PC-9 (cell line): ENCODE data around the gene SLC25A42. TPM values are rescaled to one million over a fixed set of nuclear protein-coding genes. Genes with fewer than 3 reads are reported as not detected.
"Not testable (repeated sequence)": the region's sequence is repeated elsewhere in the genome, so short reads cannot be mapped to it uniquely, and the experiment has no call there.

Source experiments
- BruUV-seq: library from RNA; stranded (reverse); fragments of 400-500 nt; replicated peaks from 2 replicates; lab custom pipeline; 2021; lab: Mats Ljungman, UMichigan
- CTCF ChIA-PET: fragments of 300-600 bp; sonication (Branson Sonifier 250); formaldehyde crosslinking; loops from one replicate; lab custom pipeline; 2022; ENCODE audit warnings: antibody characterized with exemption; lab: Charles Lee
- POLR2A ChIA-PET: fragments of 300-600 bp; sonication (Branson Sonifier 250); formaldehyde crosslinking; loops from one replicate; lab custom pipeline; 2022; ENCODE audit warnings: antibody characterized with exemption; ENCODE audit not compliant: unreplicated experiment; lab: Charles Lee
- DNase-seq, 2 experiments: peaks; one replicate each; pipeline versions ENCODE4 v3.0.0 to v3.0.0-alpha.2; 2015 to 2022; ENCODE audit warnings: mixed read lengths in 1 of 2
- H2AFZ ChIP-seq: fragments of 200-600 bp; sonication (generic); 2 replicates; pipeline ENCODE4 v1.8.1; 2017; ENCODE audit warnings: antibody characterized with exemption
- H3F3A ChIP-seq: fragments of 200-600 bp; sonication (generic); 2 replicates; pipeline ENCODE4 v1.8.1; 2017; ENCODE audit warnings: antibody characterized with exemption, mild to moderate bottlenecking, low read depth; ENCODE audit not compliant: insufficient read depth
- H3K27ac ChIP-seq: fragments of 200-600 bp; sonication (generic); 2 replicates; pipeline ENCODE4 v1.6.1; 2016; ENCODE audit warnings: mixed run types
- H3K27me3 ChIP-seq: fragments of 200-600 bp; sonication (generic); 2 replicates; pipeline ENCODE4 v1.6.1; 2016; ENCODE audit warnings: low read depth, mixed run types; ENCODE audit not compliant: insufficient read depth
- H3K36me3 ChIP-seq: fragments of 200-600 bp; sonication (generic); 2 replicates; pipeline ENCODE4 v1.6.1; 2016; ENCODE audit warnings: low read depth, mixed run types
- H3K4me1 ChIP-seq: fragments of 200-600 bp; sonication (generic); replicated peaks from 2 replicates; pipeline ENCODE4 v1.6.1; 2016; ENCODE audit warnings: mixed run types; ENCODE audit not compliant: insufficient read depth
- H3K4me2 ChIP-seq: fragments of 200-600 bp; sonication (generic); 2 replicates; pipeline ENCODE4 v1.6.1; 2017; ENCODE audit warnings: mixed run types
- H3K4me3 ChIP-seq: fragments of 200-600 bp; sonication (generic); 2 replicates; pipeline ENCODE4 v1.6.1; 2016; ENCODE audit warnings: mixed run types
- H3K79me2 ChIP-seq: fragments of 200-600 bp; sonication (generic); 2 replicates; pipeline ENCODE4 v1.6.1; 2017; ENCODE audit warnings: low read depth, mixed run types
- H3K9me2 ChIP-seq: fragments of 200-600 bp; sonication (generic); 2 replicates; pipeline ENCODE4 v1.8.1; 2017; ENCODE audit warnings: mild to moderate bottlenecking; ENCODE audit not compliant: insufficient read depth
- H3K9me3 ChIP-seq: fragments of 200-600 bp; sonication (generic); 2 replicates; pipeline ENCODE4 v1.8.1; 2016; ENCODE audit warnings: low read depth; ENCODE audit not compliant: insufficient read depth
- H4K20me1 ChIP-seq: fragments of 200-600 bp; sonication (generic); 2 replicates; pipeline ENCODE4 v1.8.1; 2017; ENCODE audit not compliant: insufficient read depth
- CTCF ChIP-seq: fragments of 200-600 bp; sonication (generic); conservative IDR thresholded peaks from 2 replicates; pipeline ENCODE4 v1.6.1; 2017; ENCODE audit warnings: mixed run types, antibody characterized with exemption, mild to moderate bottlenecking, moderate library complexity
- EZH2 ChIP-seq: fragments of 200-600 bp; sonication (generic); IDR thresholded peaks from 2 replicates; pipeline ENCODE4 v1.8.0; 2017; ENCODE audit warnings: antibody characterized with exemption, low read depth
- intact Hi-C: fragments of 100-400 bp; cut with micrococcal nuclease; formaldehyde crosslinking; loops from one replicate; pipeline ENCODE4 v1.10.0; 2022; ENCODE audit not compliant: unreplicated experiment
- total RNA-seq: library from RNA; stranded (reverse); gene quantifications from 2 replicates; pipeline ENCODE4 v1.2.3, GENCODE V29; 2021

Gene SLC25A42
- total RNA-seq, 1 experiment from 2014 or later: 6.9 TPM

- TF ChIP-seq CTCF: peak; percentile 99
- no peak for TF ChIP-seq EZH2
- no peaks in the 10 kb centered on the region for H3K9me2 ChIP-seq
- CTCF ChIA-PET: interaction anchor here (1.3 kb wide), 1 partner anchor 345 kb away, joined by 23 read pairs; no protein-coding TSS in a partner anchor
- H3K4me3 ChIP-seq: no peak overlapping the region
- H3K36me3 ChIP-seq: no peaks in the 10 kb centered on the region
- BruUV-seq: no TSS peak
- no peaks in the 10 kb centered on the region for H3K9me3 ChIP-seq
- no peak overlapping the region for H3K4me2 ChIP-seq
- intact Hi-C loops: loop anchor here (1.0 kb wide), 1 partner anchor 343 kb away; no protein-coding TSS in a partner anchor
- H3K4me1 ChIP-seq: no peaks in the 10 kb centered on the region
- H3K27me3 ChIP-seq: no peaks in the 10 kb centered on the region
- peaks cover 6% of the 10 kb centered on the region; the same call in 1 of the 2 replicates for H3F3A ChIP-seq
- H2AFZ ChIP-seq: no peak overlapping the region
- DNase-seq: peak; percentile 48 to 79
- no peak overlapping the region for H3K27ac ChIP-seq
- no peaks in the 10 kb centered on the region for H3K79me2 ChIP-seq
- POLR2A ChIA-PET: interaction anchor here (0.5 kb wide), 1 partner anchor 314 kb away, joined by 3 read pairs; the partner anchor contains the start of gene UPF1
- H4K20me1 ChIP-seq: no peaks in the 10 kb centered on the region
Observed at GRCh38 chr19:19145684-19146608, 82.2 kb downstream of the SLC25A42 start.

- BruUV-seq: no TSS peak
- no peak overlapping the region for H3K27ac ChIP-seq
- no peaks in the 10 kb centered on the region for H3K9me2 ChIP-seq
- TF ChIP-seq CTCF (no peak), EZH2 (no peak)
- no peaks in the 10 kb centered on the region for H3K27me3 ChIP-seq
- intact Hi-C loops: loop anchor here (1.0 kb wide), 1 partner anchor 342 kb away; no protein-coding TSS in a partner anchor
- H3K4me2 ChIP-seq: no peak overlapping the region
- DNase-seq: no peak
- H3K4me3 ChIP-seq: no peak overlapping the region
- ChIA-PET CTCF (interaction anchor here (0.6 to 1.3 kb wide), 2 partner anchors 30 to 344 kb away, joined by 3 to 23 read pairs; no protein-coding TSS in a partner anchor), POLR2A (no interaction called here)
- H2AFZ ChIP-seq: no peak overlapping the region
- peaks cover 6% of the 10 kb centered on the region; the same call in 1 of the 2 replicates for H3F3A ChIP-seq
- H4K20me1 ChIP-seq: no peaks in the 10 kb centered on the region
- H3K36me3 ChIP-seq: no peaks in the 10 kb centered on the region
- H3K79me2 ChIP-seq: no peaks in the 10 kb centered on the region
- no peaks in the 10 kb centered on the region for H3K9me3 ChIP-seq
- H3K4me1 ChIP-seq: no peaks in the 10 kb centered on the region
Observed at GRCh38 chr19:19146865-19147264, 83.1 kb downstream of the SLC25A42 start.

GRCh38 chr19:19147344-19147743, 83.5 kb downstream of the SLC25A42 start:
- no TSS peak for BruUV-seq
- Histone ChIP-seq H2AFZ (no peak overlapping the region), H3K4me3 (no peak overlapping the region), H3K9me3 (no peaks in the 10 kb centered on the region), H3K36me3 (no peaks in the 10 kb centered on the region), H4K20me1 (no peaks in the 10 kb centered on the region), H3K79me2 (no peaks in the 10 kb centered on the region), H3K27me3 (no peaks in the 10 kb centered on the region), H3K4me1 (no peaks in the 10 kb centered on the region), H3F3A (peaks cover 6% of the 10 kb centered on the region; the same call in 1 of the 2 replicates), H3K9me2 (no peaks in the 10 kb centered on the region), H3K4me2 (no peak overlapping the region), H3K27ac (no peak overlapping the region)
- ChIA-PET CTCF (interaction anchor here (0.6 kb wide), 2 partner anchors 30 to 252 kb away, joined by 3 to 7 read pairs; partner anchors contain the start of gene CERS1), POLR2A (no interaction called here)
- TF ChIP-seq EZH2 (no peak), CTCF (no peak)
- no peak for DNase-seq
- intact Hi-C loops: no loop called here

- CTCF ChIA-PET, H3F3A ChIP-seq, H3K36me3 ChIP-seq, H3K27me3 ChIP-seq, DNase-seq, H3K9me3 ChIP-seq, H3K9me2 ChIP-seq, POLR2A ChIA-PET, H2AFZ ChIP-seq, H4K20me1 ChIP-seq, H3K4me1 ChIP-seq, H3K79me2 ChIP-seq, H3K4me2 ChIP-seq, H3K4me3 ChIP-seq, BruUV-seq, H3K27ac ChIP-seq, intact Hi-C loops: not testable (repeated sequence)
Observed at GRCh38 chr19:19148504-19148903, 84.7 kb downstream of the SLC25A42 start.
